ENCODE data around the gene OR2V1.

The OR2V1 gene

GRCh38 chr5:181127456-181127855 is 3.5 kb downstream of the OR2V1 start:
- no peak for DNase-seq (ENCODE audit: low read depth in 1 of 2, low spot score in 1 of 2)
- H3K4me3 ChIP-seq (replicated peaks; ENCODE audit: insufficient read depth, low read length): no peak overlapping the region
- H3K27me3 ChIP-seq (ENCODE audit: insufficient read depth, poor library complexity, severe bottlenecking): peaks cover 15% of the 10 kb centered on the region
- TF ChIP-seq GABPA (IDR thresholded peaks at IDR 0.05; ENCODE audit: low read depth) (no peak), POLR2AphosphoS5 (IDR thresholded peaks at IDR 0.05; ENCODE audit: low read depth) (no peak), SPI1 (IDR thresholded peaks at IDR 0.05; ENCODE audit: borderline replicate concordance, low read depth) (no peak)
- TF ChIP-seq, protein P1, sequence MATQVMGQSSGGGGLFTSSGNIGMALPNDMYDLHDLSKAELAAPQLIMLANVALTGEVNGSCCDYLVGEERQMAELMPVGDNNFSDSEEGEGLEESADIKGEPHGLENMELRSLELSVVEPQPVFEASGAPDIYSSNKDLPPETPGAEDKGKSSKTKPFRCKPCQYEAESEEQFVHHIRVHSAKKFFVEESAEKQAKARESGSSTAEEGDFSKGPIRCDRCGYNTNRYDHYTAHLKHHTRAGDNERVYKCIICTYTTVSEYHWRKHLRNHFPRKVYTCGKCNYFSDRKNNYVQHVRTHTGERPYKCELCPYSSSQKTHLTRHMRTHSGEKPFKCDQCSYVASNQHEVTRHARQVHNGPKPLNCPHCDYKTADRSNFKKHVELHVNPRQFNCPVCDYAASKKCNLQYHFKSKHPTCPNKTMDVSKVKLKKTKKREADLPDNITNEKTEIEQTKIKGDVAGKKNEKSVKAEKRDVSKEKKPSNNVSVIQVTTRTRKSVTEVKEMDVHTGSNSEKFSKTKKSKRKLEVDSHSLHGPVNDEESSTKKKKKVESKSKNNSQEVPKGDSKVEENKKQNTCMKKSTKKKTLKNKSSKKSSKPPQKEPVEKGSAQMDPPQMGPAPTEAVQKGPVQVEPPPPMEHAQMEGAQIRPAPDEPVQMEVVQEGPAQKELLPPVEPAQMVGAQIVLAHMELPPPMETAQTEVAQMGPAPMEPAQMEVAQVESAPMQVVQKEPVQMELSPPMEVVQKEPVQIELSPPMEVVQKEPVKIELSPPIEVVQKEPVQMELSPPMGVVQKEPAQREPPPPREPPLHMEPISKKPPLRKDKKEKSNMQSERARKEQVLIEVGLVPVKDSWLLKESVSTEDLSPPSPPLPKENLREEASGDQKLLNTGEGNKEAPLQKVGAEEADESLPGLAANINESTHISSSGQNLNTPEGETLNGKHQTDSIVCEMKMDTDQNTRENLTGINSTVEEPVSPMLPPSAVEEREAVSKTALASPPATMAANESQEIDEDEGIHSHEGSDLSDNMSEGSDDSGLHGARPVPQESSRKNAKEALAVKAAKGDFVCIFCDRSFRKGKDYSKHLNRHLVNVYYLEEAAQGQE (IDR thresholded peaks at IDR 0.05; ENCODE audit: insufficient replicate concordance, low read depth): no peak
- TF ChIP-seq, protein P2, sequence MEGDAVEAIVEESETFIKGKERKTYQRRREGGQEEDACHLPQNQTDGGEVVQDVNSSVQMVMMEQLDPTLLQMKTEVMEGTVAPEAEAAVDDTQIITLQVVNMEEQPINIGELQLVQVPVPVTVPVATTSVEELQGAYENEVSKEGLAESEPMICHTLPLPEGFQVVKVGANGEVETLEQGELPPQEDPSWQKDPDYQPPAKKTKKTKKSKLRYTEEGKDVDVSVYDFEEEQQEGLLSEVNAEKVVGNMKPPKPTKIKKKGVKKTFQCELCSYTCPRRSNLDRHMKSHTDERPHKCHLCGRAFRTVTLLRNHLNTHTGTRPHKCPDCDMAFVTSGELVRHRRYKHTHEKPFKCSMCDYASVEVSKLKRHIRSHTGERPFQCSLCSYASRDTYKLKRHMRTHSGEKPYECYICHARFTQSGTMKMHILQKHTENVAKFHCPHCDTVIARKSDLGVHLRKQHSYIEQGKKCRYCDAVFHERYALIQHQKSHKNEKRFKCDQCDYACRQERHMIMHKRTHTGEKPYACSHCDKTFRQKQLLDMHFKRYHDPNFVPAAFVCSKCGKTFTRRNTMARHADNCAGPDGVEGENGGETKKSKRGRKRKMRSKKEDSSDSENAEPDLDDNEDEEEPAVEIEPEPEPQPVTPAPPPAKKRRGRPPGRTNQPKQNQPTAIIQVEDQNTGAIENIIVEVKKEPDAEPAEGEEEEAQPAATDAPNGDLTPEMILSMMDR (IDR thresholded peaks at IDR 0.05; ENCODE audit: insufficient read depth, low read length): no peak
- H3K27ac ChIP-seq (replicated peaks): no peak overlapping the region

DNA sequence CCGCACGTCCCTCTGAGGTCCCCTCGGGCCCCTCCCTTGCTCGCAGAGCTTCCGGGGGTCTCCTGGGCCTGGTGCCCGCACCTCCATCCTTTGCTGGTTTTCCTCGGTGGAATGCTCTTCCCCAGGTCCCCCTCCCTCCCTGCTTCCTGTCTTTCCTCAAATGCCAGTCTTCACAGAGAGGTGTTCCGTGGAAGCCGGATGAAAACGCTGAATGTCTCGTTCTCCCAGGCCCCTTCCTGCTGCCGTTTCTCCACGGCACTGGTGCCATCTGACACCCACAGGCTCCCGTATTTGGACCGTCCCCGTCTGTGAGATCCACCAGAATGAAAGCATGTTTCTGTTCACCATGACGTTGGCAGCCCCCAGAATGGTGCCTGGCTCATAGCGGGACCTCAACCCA is 4.1 kb downstream of the OR2V1 start:
- Histone ChIP-seq H3K4me3 (replicated peaks; ENCODE audit: insufficient read depth, low read length) (no peak overlapping the region), H3K27ac (replicated peaks) (no peak overlapping the region), H3K27me3 (ENCODE audit: insufficient read depth, poor library complexity, severe bottlenecking) (peaks cover 13% of the 10 kb centered on the region)
- no peak for TF ChIP-seq POLR2AphosphoS5 (IDR thresholded peaks at IDR 0.05; ENCODE audit: low read depth)
- TF ChIP-seq GABPA (IDR thresholded peaks at IDR 0.05; ENCODE audit: low read depth): no peak
- TF ChIP-seq SPI1 (IDR thresholded peaks at IDR 0.05; ENCODE audit: borderline replicate concordance, low read depth): no peak
- TF ChIP-seq, protein P2 (IDR thresholded peaks at IDR 0.05; ENCODE audit: insufficient read depth, low read length): no peak
- TF ChIP-seq, protein P1 (IDR thresholded peaks at IDR 0.05; ENCODE audit: insufficient replicate concordance, low read depth): no peak
- no peak for DNase-seq (ENCODE audit: low read depth in 1 of 2, low spot score in 1 of 2)

DNA sequence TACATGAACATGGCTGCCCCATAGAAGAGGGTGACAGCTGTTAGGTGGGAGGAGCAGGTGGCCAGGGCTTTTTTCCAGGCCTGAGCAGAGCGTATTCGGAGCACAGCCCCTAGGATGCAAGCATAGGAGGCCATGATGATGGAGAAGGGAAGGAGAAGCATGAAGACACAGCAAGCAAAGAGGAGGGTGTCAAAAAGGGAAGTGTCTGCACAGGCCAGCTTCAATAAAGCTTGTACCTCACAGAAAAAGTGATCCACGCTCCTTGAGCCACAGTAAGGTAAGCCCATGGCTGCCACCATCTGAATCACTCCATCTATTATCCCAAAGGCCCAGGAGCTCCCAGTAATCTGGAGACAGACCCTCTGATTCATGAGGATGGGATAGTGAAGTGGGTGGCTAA is 6.4 kb downstream of the OR2V1 start:
- TF ChIP-seq SPI1 (IDR thresholded peaks at IDR 0.05; ENCODE audit: borderline replicate concordance, low read depth) (peak; percentile 50; the same call in 1 of the 2 replicates), POLR2AphosphoS5 (IDR thresholded peaks at IDR 0.05; ENCODE audit: low read depth) (no peak)

DNA sequence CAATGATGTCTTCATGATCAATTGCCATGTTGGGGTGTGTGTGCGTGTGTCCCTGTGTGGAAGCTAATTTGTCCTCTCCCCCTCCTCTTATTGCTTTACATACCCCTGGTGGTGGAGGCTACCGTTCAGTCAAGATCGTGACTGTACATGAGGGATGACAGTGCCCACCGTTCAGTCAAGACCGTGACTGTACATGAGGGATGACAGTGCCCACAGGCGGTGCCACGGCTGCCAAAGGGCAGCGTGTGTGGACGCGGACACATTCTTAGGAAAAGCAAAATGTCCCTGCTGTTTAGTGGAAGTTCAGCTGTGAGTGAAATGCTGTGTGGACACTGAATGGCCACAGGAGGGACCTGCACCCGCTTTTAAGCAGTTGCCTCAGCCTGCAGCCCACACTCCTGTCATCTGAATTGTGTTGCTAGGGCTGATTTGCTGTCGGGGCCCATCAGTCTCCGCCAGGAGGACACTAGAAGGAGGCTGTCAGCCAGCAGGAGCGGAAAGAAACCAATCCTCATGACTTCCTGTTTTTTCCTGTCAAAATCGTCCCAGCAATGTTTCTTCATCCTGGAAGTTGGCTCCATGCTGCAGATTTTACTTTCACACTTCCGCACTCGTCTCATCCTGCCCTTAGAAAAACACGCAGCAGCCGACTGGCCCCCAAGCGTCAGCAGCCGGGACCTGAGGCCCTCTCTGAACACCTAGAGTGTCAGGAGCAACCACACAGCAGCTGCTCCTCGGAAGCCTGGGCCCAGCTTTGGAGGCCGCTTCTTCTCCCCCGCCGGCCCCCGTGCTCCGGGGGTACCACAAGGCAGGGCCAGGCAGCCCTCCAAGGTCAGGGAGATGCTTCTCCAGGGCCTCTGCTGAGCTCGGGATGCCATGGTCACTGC is 9.1 kb downstream of the OR2V1 start:
- peak; percentile 60; the same call in 1 of the 2 replicates for TF ChIP-seq SPI1 (IDR thresholded peaks at IDR 0.05; ENCODE audit: borderline replicate concordance, low read depth)
- TF ChIP-seq, protein P1 (IDR thresholded peaks at IDR 0.05; ENCODE audit: insufficient replicate concordance, low read depth): no peak
- Histone ChIP-seq H3K27me3 (ENCODE audit: insufficient read depth, poor library complexity, severe bottlenecking) (peaks cover 11% of the 10 kb centered on the region), H3K27ac (replicated peaks) (no peak overlapping the region), H3K4me3 (replicated peaks; ENCODE audit: insufficient read depth, low read length) (no peak overlapping the region)
- no peak for DNase-seq (ENCODE audit: low read depth in 1 of 2, low spot score in 1 of 2)

More for the DNA sequence above, 6.4 kb downstream of the OR2V1 start:
- Histone ChIP-seq H3K4me3 (replicated peaks; ENCODE audit: insufficient read depth, low read length) (no peak overlapping the region), H3K27me3 (ENCODE audit: insufficient read depth, poor library complexity, severe bottlenecking) (peaks cover 18% of the 10 kb centered on the region), H3K27ac (replicated peaks) (no peak overlapping the region)
- no peak for DNase-seq (ENCODE audit: low read depth in 1 of 2, low spot score in 1 of 2)

Data from HL-60 (cell line).